NCI-H460 (cell line): ENCODE results near the gene XYLB. TPM values are rescaled to one million over a fixed set of nuclear protein-coding genes. Genes with fewer than 3 reads are reported as not detected.
"Not testable (repeated sequence)": the region's sequence is repeated elsewhere in the genome, so short reads cannot be mapped to it uniquely, and the experiment has no call there.

ENCODE experiments used
- DNase-seq: peaks from one replicate; pipeline ENCODE4 v3.0.0-alpha.2; 2016; ENCODE audit warnings: low read depth; ENCODE audit errors: extremely low read depth
- polyA plus RNA-seq: library from polyadenylated mRNA; depleted of rRNA; stranded (reverse); fragments of >200 nt; gene quantifications from 2 replicates; pipeline ENCODE4 v1.2.3, GENCODE V29; 2014; cell fraction: nucleus; rRNA removed
- total RNA-seq: library from RNA; depleted of rRNA; stranded (reverse); fragments of >200 nt; shearing (Covaris generic); gene quantifications from 2 replicates; pipeline ENCODE4 v1.2.3, GENCODE V29; 2014; rRNA removed

XYLB gene
- 3.1 and 4.4 TPM in 2 replicates for total RNA-seq
- 8.4 and 21.9 TPM in 2 replicates for polyA plus RNA-seq

DNA sequence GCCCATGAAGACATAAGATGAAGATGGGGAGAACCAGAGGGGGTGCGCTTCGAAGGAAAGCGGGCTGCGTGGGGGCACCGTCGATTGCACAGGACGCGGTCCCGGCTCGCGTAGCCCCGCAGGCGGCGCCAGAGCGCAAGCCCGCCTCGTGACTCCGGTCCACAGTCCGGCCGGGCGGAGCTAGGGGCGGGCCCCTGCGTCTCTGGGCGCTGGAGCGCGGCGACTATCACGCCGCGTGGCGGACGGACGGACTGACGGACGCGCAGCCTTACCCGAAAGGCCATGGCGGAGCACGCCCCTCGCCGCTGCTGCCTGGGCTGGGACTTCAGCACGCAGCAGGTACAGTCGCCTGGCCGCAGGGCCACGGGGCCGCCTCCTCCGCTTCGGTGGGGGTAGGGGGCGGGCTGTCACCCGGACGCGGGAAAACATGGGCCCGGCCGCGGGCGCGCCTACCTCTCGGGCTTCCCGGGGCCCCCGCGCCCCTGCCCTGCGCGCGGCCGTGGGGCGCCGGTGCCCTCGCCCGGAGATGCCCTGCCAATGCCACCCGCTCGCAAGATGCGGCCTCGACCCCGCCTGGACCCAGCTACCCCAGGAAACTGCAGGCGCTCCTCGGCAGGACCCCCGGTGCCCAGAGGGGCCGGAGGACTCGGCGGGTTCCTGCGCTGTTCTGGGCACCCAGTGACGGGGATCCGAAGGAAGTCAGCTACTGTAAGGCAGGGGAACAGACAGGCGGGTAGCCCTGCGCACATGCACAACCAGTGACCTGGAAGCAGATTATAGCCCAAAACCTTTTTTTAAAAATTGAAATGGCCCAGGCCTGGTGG is at the start of gene XYLB:
Gene XYLB (plus strand): TSS at position 199 of the 824 bp plus-strand sequence. CDS start 84 bp downstream, at position 283.
- peak; percentile 69 for DNase-seq

DNA sequence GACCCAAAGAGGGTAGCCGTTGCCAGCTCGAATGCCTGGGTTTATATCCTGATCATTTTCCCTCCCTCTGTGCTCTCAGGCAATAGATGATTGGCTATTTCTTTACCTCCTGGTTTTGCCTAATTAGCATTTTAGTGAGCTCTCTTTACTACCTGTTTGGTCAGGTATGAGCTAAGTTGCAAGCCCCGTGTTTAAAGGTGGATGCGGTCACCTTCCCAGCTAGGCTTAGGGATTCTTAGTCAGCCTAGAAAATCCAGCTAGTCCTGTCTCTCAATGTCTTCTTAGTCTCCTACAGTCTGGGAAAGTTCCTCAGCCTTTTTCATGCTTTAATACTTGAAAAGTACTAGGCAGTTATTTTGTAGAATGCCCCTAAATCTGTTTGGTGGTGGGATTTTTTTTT is 49.5 kb upstream of the XYLB start:
- not testable (repeated sequence) for DNase-seq

GRCh38 chr3:38297537-38297936 is 49.0 kb upstream of the XYLB start:
- no peak for DNase-seq

DNA sequence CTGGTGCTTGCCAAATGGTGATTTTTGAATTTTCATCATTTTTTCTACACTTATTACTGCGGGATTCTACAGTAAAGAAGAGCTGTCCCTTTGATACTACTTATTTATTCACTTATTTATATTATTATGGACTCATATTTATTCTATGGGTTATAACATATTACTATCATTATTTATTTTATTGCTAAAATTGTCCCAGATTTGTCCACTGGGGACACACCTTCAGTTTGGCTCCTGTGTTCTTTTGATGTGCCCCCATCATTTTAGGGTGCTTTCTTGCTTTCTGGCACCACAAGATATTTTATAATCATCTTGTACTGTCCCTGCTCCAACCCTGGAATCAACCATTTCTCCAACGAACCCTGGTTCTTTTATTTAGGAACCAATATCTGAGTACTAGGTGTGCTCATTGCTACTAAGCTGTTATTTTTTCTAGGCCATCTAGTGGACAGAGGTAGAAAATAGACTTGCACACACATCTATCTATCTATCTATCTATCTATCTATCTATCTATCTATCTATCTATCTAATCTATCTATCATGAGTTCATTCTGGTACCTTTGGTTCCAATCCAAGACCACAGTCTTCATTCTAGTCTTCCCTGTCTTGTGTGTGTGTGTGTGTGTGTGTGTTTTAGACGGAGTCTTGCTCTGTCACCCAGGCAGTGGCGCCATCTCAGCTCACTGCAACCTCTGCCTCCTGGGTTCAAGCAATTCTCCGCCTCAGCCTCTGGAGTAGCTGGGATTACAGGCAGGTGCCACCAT is 48.5 kb upstream of the XYLB start:
- DNase-seq, result peak; percentile 6

DNA sequence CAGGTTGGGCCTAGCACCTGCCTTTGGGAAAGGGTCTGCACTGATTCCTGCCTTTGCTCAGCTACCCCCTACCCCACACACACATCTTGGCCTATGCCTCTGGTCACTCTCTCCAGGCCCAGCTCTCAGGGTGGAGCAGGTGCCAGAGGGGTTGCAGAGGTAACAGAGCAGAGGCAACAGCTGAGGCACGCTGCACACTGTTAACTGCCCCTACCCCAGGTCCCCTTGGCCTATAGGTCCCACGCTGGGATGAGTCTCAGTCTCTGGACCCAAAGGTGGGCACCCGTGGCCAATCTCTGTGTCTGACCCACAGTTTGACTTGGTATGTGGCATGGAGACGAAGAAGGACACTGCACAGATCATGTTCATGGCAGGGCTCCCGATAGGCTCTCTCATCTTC is 39.6 kb upstream of the XYLB start:
- no peak for DNase-seq

DNA sequence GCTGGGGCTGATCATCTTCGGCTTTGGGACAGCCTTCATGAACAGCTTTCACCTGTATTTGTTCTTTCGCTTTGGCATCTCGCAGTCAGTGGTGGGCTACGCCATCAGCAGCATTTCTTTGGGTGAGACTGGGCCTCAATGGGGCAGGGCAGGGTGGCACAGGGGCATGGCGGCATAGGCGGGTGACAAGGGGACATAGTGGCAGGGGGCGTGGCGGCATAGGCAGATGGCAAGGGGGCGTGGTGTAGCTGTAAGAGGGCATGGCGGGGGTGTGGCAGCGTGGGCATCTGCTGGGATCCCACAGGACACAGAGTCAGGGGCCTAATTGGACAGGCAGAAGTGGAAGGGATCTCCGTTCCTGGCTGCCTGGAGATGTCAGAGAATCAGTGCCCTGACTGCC is 39.0 kb upstream of the XYLB start:
- no peak for DNase-seq

DNA sequence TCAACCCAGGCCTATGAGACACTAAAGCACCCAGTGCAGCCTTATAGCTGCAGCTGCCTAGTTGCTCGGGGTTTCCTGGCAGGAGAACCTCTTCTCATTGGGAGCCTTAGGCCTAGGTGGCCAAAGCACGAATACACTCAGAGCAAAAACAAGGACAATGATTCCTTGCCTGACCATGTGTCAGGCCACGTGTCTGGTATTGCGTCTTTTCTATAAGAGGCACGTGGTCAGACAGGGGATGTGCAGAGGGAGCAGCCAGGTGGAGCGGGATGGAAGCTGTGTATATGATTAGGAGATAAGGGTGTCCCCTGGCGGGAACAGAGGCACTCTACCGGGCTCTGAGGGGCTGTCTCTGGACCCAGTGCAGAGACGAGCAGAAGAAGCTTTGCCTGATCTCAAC is 38.1 kb upstream of the XYLB start:
- no peak for DNase-seq

- DNase-seq, result no peak
Measured at GRCh38 chr3:38311476-38311875, 35.1 kb upstream of the XYLB start.

DNA sequence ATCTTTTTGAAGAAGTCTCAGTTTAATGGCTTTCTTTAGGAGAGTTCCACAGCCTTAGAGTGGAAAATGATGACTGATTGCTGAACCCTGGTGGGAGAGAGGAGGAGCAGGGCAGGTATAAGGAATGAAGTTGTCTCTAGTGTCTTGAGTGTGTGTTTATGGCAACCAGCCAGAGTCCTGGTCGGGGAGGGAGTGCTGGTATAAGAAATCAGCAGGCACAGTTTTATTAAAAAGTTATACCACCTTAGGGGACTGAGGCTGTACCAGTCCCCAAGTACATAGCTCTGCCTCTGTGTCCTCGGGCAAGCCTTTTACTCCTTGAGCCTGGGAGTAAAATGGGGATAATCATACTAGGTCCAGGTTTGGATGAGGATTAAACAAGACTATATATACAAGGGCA is 34.6 kb upstream of the XYLB start:
- DNase-seq, result no peak

DNA sequence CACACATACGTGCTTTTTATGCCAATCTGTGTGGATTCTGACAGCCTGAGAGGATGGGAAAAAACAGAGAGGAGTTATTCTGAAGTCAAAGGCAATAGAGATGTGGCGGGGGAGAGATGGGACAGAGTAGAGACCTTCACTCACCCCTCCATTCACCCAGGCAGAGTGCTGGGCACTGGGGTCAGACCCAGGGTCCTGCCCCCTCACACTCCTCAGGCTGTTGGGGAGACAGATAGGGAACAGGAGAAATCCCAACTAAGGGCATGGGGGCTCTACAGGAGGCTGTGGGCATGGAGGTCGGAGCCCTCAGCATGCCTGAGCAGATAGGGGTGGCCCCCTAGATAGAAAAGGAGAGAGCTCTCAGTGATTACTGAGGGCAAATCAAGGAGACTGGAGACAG is 34.2 kb upstream of the XYLB start:
- DNase-seq, result no peak

- DNase-seq, result no peak
Measured at GRCh38 chr3:38313263-38313662, 33.3 kb upstream of the XYLB start.

- DNase-seq, result no peak
Measured at GRCh38 chr3:38313695-38314094, 32.9 kb upstream of the XYLB start.

GRCh38 chr3:38314112-38314763 is 32.3 kb upstream of the XYLB start:
- no peak for DNase-seq

- no peak for DNase-seq
Measured at GRCh38 chr3:38314764-38315487, 31.7 kb upstream of the XYLB start.

DNA sequence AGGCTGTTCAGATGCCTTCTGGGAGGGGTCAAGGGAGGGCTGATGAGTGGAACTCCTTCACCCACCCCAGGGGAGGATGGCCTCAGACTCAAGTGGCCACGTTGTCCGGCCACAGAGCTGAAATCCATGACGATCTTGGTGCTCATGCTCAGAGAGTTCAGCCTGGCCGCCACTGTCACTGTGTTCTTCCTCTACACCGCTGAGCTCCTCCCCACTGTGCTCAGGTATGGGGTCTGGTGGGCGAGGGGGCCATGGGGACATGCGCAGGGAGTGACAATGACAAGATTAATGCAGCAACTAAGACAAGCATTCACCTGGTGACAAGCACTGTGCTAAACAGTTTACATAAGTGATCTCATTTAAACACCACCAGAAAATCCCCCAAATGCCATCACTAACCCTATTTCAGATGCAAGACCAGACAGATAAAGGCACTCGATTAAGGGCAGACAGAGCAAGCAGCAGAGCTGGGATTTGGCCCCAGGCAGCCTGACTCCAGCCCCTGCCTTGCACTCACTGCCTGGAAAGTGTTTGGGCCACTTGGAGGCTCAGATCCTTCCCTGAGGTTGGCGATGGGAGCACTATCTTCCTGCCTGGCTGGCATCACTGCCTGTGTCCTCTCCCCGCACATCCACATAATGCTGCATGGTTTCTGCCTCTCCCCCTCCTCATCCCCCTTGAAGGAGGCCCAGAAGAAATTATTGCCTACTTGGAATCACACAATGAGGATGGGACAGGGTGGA is 30.9 kb upstream of the XYLB start:
- no peak for DNase-seq

- no peak for DNase-seq
Measured at GRCh38 chr3:38316356-38317191, 30.0 kb upstream of the XYLB start.

DNA sequence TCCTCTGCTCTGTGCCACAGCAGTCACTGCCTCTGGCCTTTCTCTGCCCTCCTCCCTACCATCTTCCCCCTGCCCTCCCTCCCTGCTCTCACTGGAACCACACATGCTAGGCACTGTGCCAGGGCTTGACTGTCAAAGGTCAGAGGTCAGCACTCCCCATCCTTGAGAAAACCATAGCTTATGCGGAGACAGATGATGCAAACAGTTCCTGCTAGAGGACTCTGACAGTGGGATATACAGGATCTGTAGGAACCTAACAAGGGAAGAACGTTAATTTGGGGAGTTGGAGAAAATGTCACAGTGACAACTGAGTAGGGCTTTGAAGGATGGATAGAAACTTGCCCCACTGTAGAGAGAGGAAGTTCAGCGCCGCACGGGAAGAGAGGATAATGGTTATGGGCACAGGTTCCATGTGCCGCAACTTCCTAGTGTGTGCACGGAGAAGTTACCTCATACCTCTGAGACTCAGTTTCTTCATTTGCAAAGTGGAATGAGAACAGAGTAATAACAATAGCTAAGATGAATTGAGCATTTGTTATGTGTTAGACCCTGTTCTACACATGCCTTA is 29.3 kb upstream of the XYLB start:
- DNase-seq, result no peak

- no peak for DNase-seq
Measured at GRCh38 chr3:38318766-38319671, 27.6 kb upstream of the XYLB start.
